ENCODE results near the gene MCUB. TPM values are rescaled to one million over a fixed set of nuclear protein-coding genes. Genes with fewer than 3 reads are reported as not detected.
"Not testable (repeated sequence)": the region's sequence is repeated elsewhere in the genome, so short reads cannot be mapped to it uniquely, and the experiment has no call there.

The MCUB gene
- total RNA-seq, 1 experiment from 2014 or later: 24.1 TPM

DNA sequence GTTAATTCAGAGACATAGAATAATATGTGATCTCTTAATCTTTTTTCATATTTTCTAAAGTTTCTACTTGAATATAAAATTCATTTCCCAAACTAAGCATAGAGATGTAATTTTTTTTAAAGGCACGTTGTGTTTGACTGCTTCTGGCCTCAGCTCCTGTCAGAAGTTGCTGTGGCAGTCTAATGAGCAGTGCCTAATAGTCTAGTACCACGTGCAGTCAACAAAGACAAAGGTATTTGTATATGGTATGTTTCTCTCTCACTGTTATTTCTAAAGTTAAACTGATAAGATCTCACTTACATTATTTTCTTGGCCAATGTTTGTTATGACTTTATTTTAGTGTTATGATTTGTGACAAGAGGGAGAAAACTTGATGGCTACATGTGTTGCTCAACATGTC is 48.6 kb upstream of the MCUB start:
- CTCF ChIA-PET: no interaction called here
- in situ Hi-C loops (cut with HindIII; ENCODE audit: low pct_unique_long_range_greater_than_20kb, low sequenced_read_pairs) (no loop called here), intact Hi-C loops (cut with micrococcal nuclease; ENCODE audit: unreplicated experiment) (no loop called here)
- Histone ChIP-seq H3K27ac (ENCODE audit: low read length) (no peak overlapping the region), H3K4me1 (ENCODE audit: control insufficient read depth, insufficient read depth, low read length) (no peaks in the 10 kb centered on the region), H3K27me3 (ENCODE audit: control insufficient read depth, insufficient read depth, low read length) (no peaks in the 10 kb centered on the region), H3K36me3 (ENCODE audit: control insufficient read depth, insufficient read depth, low read length) (peaks cover 17% of the 10 kb centered on the region; the same call in 1 of the 2 replicates), H3K4me3 (ENCODE audit: low read depth in 2 of 2, low read length in 2 of 2) (no peak overlapping the region), H3K9me3 (ENCODE audit: control insufficient read depth, insufficient read depth, low read depth, low read length) (no peaks in the 10 kb centered on the region)
- ATAC-seq (no peak), DNase-seq (ENCODE audit: low read depth, low spot score) (no peak)
- POLR2A ChIA-PET: no interaction called here
- no TSS peak for BruUV-seq (replicated peaks)
- TF ChIP-seq, protein P1, sequence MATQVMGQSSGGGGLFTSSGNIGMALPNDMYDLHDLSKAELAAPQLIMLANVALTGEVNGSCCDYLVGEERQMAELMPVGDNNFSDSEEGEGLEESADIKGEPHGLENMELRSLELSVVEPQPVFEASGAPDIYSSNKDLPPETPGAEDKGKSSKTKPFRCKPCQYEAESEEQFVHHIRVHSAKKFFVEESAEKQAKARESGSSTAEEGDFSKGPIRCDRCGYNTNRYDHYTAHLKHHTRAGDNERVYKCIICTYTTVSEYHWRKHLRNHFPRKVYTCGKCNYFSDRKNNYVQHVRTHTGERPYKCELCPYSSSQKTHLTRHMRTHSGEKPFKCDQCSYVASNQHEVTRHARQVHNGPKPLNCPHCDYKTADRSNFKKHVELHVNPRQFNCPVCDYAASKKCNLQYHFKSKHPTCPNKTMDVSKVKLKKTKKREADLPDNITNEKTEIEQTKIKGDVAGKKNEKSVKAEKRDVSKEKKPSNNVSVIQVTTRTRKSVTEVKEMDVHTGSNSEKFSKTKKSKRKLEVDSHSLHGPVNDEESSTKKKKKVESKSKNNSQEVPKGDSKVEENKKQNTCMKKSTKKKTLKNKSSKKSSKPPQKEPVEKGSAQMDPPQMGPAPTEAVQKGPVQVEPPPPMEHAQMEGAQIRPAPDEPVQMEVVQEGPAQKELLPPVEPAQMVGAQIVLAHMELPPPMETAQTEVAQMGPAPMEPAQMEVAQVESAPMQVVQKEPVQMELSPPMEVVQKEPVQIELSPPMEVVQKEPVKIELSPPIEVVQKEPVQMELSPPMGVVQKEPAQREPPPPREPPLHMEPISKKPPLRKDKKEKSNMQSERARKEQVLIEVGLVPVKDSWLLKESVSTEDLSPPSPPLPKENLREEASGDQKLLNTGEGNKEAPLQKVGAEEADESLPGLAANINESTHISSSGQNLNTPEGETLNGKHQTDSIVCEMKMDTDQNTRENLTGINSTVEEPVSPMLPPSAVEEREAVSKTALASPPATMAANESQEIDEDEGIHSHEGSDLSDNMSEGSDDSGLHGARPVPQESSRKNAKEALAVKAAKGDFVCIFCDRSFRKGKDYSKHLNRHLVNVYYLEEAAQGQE (IDR thresholded peaks at IDR 0.05; ENCODE audit: insufficient read depth in 1 of 2, low read depth in 2 of 2, low read length in 1 of 2): no peak
- TF ChIP-seq POLR2AphosphoS5 (IDR thresholded peaks at IDR 0.05; ENCODE audit: low read depth, low read length) (no peak), SIN3A (IDR thresholded peaks at IDR 0.05; ENCODE audit: borderline replicate concordance, insufficient read depth, low read depth, low read length) (no peak), CTCF (IDR thresholded peaks at IDR 0.05) (no peak), TCF7L2 (IDR thresholded peaks at IDR 0.05; ENCODE audit: low read depth, low read length) (no peak)

DNA sequence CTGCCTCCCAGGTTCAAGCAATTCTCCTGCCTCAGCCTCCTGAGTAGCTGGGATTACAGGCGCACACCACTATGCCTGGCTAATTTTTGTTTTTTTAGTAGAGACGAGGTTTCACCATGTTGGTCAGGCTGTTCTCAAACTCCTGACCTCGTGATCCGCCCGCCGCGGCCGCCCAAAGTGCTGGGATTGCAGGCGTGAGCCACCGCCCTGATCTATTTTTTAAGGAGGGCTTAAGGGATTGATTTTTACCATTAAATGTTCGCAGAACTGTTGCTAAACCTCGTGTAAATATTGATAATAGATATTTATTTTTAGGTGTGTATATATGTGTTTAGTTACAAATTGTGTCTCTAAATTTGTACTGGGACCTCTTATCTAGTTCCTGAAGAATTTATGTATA is 46.7 kb upstream of the MCUB start:
- POLR2A ChIA-PET; H3K27ac ChIP-seq (ENCODE audit: low read length); ATAC-seq; in situ Hi-C loops (cut with HindIII; ENCODE audit: low pct_unique_long_range_greater_than_20kb, low sequenced_read_pairs); BruUV-seq (replicated peaks); intact Hi-C loops (cut with micrococcal nuclease; ENCODE audit: unreplicated experiment); H3K4me1 ChIP-seq (ENCODE audit: control insufficient read depth, insufficient read depth, low read length); H3K9me3 ChIP-seq (ENCODE audit: control insufficient read depth, insufficient read depth, low read depth, low read length); CTCF ChIA-PET; DNase-seq (ENCODE audit: low read depth, low spot score); H3K4me3 ChIP-seq (ENCODE audit: low read depth in 2 of 2, low read length in 2 of 2); H3K27me3 ChIP-seq (ENCODE audit: control insufficient read depth, insufficient read depth, low read length): not testable (repeated sequence)
- peaks cover 22% of the 10 kb centered on the region for H3K36me3 ChIP-seq (ENCODE audit: control insufficient read depth, insufficient read depth, low read length)

GRCh38 chr4:109532182-109532581 is 27.9 kb upstream of the MCUB start:
- POLR2A ChIA-PET: no interaction called here

More at GRCh38 chr4:109532182-109532581, 27.9 kb upstream of the MCUB start:
- ATAC-seq: no peak
- H3K27me3 ChIP-seq (ENCODE audit: control insufficient read depth, insufficient read depth, low read length): no peaks in the 10 kb centered on the region
- no peak overlapping the region for H3K4me3 ChIP-seq (ENCODE audit: low read depth in 2 of 2, low read length in 2 of 2)
- H3K4me1 ChIP-seq (ENCODE audit: control insufficient read depth, insufficient read depth, low read length): no peaks in the 10 kb centered on the region
- TF ChIP-seq, protein P1 (IDR thresholded peaks at IDR 0.05; ENCODE audit: insufficient read depth in 1 of 2, low read depth in 2 of 2, low read length in 1 of 2): no peak
- TF ChIP-seq TCF7L2 (IDR thresholded peaks at IDR 0.05; ENCODE audit: low read depth, low read length) (no peak), SIN3A (IDR thresholded peaks at IDR 0.05; ENCODE audit: borderline replicate concordance, insufficient read depth, low read depth, low read length) (no peak), CTCF (IDR thresholded peaks at IDR 0.05) (no peak)
- no TSS peak for BruUV-seq (replicated peaks)
- no peak for DNase-seq (ENCODE audit: low read depth, low spot score)
- H3K9me3 ChIP-seq (ENCODE audit: control insufficient read depth, insufficient read depth, low read depth, low read length): no peaks in the 10 kb centered on the region
- H3K36me3 ChIP-seq (ENCODE audit: control insufficient read depth, insufficient read depth, low read length): peaks cover 18% of the 10 kb centered on the region; the same call in 1 of the 2 replicates
- in situ Hi-C loops (cut with HindIII; ENCODE audit: low pct_unique_long_range_greater_than_20kb, low sequenced_read_pairs) (no loop called here), intact Hi-C loops (cut with micrococcal nuclease; ENCODE audit: unreplicated experiment) (no loop called here)
- no peak overlapping the region for H3K27ac ChIP-seq (ENCODE audit: low read length)
- CTCF ChIA-PET: no interaction called here
